Stimulated activated naive CD4-positive, alpha-beta T cell (primary cell): ENCODE results near the gene UBA1.

Source experiments
- DNase-seq, 6 experiments: peaks; one replicate each; lab custom pipeline; 2025; lab: John Stamatoyannopoulos, UW

Gene UBA1

DNA sequence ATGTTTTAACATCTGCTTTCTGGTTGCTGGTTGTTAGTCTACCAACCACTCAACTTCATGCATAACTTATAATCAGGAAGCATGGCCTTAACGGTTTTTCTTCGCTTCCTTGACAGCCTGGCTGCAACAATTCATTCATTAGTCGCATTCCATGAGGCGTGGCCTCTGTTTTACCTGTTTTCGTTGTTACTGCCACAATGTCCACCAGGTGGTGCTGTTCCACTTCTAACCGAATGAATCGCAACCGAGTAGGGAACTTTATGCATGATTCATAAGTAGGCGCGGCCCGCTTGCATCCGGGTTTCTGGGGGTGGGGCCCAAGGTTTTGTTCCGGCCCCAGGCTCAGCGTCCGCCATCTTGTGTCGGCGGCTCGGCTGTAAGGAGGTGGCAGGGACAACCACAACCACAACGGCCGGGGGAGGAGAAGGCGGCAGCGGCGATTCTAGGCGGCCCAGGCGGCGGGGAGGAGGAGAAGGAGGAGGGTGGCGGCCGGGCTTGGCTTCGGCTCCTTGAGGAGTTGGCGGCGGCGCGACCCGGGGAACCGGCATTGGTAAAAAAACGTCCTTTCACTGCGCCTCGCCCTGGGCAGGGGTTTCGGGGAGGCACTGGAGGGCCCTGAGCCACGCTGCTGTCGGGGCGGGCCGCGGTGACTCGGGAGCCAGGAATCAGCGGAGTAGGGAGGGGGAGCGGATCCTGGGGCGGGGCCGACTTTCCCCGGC lies at the start of gene UBA1:
Gene UBA1 (plus strand): TSS at position 355 of the 719 bp plus-strand sequence. CDS start 4,974 bp downstream, outside the sequence.
- DNase-seq, result peak; percentile 86 to 97 (median 89)

DNA sequence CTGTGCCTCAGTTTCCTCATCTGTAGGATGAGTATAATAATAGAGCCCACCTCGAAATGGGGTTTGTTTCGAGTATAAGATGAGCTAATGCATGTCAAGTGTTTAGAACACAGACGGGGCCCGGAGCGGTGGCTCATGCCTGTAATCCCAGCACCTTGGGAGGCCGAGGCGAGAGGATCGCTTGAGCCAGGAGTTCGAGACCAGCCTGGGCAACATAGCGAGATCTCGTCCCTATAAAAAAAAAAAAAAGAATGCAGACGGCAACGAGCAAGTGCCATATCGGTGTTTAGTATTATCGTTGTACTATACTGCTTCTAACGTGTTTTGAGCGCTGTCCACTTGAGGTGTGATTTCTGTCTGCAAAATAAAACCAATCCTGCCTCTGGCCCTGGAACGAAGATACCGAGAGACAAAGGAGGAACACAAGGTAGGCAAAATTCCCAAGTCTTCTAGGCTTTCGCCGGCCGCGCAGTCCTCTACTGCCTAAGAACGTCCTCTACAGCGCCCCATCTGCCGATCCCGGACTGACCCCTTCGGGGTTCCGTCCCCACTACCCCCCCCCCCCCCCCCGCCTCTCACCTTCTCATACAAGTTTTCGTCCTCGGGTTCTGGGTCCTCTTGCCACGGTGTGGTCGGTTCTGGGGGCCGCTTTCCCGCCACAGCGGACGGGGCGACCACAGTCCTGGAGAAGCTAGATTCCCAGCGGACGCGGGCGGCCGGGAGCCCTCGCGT lies 49.6 kb upstream of the UBA1 start:
- peak in 2 of 6 experiments; percentile 31 to 56 for DNase-seq

DNA sequence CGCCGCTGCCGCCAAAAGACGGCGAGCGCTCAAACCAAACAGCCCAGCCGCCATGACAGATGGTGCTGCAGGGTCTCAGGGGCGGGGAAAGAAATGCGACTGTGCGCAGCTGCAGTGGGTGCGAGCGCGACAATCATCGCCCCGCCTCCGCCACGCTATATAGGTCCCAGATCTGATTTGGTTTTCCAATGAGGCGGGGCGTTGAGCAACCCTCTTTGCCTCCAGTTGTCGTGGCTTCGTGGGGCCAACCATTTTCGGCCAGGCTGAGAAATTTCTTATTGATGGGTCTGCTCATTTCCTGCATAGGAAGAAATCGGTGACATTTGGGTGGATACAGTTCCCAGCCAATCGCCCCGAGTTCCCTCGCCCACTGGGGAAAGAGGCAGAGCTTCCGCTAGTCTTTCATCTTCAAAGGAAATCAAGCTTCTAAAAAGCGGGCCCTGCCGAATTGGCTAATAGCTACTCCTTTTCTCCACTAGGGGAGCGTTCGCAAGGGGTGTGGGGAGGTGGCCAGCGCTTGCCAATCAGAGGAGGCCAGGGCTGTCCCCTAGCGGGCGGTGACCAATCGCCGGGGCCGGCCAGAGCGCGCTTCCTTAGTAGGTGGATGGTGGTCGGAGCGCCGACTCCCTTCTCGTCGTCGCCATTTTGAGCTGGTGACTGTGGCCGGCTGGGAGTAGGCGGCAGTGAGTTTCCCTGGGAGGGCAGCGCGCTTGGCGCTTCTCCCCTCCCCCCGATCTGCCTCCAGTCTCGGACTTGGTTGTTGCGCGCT lies 48.8 kb upstream of the UBA1 start, which contains the start of the genes NDUFB11 and RBM10:
Gene NDUFB11 (minus strand): TSS at position 77 of the 769 bp plus-strand sequence. CDS start 23 bp downstream, at position 54.
Gene RBM10 (plus strand): TSS at position 596 of the 769 bp plus-strand sequence. CDS start 2,261 bp downstream, outside the sequence.
- peak; percentile 80 to 94 (median 89) for DNase-seq

DNA sequence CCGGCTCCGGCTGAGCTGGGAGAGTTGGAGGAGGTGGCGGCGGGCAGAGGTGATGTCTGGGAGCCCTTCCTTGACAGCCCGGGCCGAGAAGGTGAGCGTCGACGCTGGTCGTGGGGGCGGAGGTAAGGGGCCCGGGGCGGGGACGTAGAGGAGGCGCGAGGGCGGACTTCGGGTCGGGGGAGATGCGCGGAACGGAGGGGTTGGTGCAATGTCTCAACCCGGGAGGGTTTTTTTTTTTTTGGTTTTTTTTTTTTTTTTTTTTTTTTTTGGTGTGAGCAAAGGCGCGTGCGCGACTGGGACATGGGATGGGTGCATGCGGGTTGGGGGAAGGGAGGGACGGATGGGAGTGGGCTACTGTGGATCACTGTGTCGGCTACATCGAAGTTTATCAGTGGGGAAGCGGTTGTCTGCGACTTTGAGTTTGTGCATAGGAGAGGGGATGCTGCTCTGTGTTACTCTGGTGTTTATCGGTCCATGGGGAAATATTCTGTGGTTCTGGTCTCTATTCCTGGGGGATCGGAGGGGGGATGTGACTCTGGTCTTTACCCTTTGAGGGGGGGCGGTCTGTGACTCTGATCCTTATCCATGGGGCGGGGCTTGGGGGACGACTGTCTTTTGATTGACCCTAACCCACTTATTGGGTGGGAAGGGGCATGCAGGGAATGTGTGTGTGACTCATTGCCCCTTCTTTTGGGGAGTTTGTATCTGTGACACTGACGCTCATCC lies 48.1 kb upstream of the UBA1 start:
- peak in 2 of 6 experiments; percentile 44 to 67 for DNase-seq

DNA sequence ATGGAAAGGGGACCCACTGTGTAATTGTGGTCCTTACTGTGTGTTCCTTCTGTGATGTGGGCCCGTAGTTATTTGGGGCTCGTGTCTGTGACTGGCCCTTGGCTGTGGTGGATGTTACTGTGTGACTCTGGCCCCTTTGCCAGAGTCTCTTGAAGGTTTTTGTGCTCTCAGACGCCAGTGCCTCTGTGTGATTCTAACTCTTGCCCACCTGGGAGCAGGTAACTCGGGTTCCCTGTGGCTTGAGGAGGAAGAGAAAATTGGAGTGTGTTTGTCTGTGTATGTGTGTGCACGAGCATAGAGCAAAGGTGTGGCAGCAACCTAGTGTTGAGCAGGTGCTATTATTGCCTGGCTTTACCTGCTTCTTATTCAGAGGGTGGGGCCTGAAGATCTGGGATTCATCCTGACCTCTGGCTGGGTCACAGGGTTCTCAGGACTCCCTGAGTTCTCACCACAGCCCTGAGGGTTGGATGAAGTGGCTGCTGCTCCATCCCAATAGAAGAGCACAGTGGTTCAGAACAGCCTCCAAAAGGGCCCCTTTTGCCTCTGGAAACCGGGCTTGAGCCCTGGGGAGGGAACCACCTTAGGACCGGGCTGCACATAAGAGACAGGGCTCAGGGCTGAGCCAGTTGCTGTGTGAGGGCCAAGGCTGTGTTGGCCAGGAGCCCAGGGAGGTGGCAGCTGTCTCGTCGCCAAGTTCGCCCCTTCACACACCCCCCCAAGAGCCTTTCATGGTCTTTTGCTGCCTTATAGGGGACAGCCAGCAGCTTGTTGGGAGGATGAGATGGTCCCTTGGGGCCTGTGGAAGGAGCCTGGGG lies 47.3 kb upstream of the UBA1 start:
- no peak for DNase-seq

DNA sequence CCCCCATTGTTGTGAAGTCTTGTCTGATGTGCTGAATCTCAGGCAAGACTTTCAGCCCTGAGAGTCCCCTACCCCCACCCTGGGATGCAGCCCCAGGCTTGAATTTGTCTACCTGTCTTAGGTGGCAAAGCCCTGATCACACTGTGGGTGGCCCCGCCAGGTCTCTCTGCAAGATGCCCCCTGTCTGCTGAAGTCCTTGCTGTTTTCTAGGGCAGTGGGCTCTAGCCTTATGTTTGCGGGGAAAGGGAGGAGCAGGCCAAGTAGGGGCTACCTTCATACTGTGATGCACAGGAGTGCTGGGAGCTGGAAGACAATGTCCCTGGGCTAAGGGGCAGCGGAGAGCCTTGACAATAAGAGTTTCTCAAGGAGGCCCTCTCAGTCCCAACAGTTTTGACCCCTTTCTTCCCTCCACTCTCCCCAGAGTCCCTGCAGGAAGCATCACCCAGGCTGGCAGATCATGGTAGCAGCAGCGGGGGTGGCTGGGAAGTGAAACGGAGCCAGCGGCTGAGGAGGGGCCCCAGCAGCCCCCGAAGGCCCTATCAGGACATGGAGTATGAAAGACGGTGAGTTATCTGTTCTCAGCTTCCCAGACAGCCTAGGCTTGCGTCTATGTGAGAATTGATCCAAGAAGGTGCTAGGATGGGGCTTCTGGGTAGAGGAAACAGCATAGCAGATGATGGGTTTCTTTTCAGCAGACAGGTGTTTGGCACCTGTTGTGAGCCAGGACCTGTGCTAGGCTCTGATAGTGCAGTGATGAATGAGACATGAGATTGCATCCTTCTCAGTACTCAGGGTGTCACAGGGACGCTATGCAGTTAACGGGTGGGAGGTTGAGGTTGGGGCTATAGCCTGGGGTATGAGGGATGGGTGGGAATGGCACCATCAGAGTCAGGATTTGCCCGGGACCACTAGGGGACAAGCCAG lies 46.4 kb upstream of the UBA1 start:
- DNase-seq, result no peak

DNA sequence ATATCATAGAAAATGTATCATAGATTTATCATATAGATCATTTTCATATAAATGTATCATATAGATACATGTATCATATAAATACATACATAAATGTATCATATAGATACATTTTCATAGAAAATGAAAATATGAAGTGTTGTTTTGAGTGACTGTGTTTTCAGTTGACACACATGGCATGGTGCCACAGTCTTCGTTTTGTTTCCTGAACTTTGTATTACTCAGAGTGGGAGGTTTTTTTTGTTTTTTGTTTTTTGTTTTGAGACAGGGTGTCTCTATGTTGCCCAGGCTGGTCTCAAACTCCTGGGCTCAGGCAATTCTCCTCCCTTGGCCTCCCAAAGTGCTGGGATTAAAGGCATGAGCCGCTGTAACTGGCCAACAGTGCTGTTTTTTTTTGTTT lies 44.7 kb upstream of the UBA1 start:
- DNase-seq, result no peak

DNA sequence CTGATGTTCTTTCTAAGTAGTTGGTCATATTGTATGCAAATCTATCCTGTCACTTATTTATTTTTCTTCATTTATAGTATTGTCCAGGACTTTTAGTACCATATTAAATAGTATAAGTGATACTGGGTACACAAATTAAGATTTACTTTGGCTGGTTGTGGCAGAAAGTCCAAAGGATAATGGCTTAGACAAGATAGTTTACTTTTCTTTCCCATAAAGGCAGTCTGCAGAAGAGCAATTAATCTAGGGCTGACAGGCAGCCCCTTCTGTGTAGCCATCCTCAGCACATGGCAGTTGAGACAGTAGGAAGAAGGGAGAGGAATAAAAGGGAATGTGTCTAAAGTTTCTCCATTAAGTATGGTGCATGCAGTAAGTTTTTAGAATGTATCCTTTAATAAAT lies 42.2 kb upstream of the UBA1 start:
- DNase-seq, result no peak

DNA sequence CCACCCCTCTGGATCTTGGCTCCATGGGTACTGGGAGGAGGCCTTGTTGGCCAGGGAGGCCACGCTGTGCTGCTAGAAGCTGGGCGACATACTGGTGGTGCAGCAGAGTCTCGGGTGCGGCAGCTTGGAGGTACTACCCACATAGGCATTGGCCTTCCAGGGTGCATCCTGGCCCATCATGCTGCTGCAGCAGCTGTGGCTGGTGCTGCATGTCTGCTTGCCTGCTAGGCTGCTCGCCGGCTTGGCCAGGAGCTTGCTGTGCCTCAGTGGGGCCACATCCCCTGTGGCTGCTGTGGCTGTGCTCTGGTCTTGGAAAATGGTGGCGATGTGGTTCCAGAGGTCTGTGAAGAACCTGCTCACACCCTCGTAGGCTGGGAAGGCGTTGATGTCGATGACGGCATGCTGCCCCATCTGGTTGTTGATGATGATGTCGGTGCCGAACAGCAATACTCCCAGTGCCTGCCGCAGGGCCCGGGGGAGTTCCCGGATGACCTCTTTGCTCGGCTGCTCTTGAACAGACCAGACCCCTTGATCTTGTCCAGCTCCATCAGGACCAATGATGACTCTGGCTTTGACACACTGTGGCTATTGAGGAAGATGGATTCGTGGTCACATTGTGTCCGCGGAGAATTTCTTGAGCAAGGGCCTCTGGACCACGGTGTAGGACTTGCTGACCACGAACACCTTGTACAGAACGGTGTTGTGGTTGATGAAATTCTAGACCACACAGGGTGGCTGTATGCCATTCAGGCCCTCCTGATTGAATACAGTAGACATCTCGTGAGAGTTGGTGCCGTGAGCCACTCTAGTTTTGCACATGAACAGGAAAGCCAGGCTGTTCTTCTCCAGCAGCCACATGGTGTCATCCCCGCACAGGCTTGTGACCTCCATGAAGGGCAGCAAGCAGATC lies 36.8 kb upstream of the UBA1 start:
- DNase-seq, result no peak

DNA sequence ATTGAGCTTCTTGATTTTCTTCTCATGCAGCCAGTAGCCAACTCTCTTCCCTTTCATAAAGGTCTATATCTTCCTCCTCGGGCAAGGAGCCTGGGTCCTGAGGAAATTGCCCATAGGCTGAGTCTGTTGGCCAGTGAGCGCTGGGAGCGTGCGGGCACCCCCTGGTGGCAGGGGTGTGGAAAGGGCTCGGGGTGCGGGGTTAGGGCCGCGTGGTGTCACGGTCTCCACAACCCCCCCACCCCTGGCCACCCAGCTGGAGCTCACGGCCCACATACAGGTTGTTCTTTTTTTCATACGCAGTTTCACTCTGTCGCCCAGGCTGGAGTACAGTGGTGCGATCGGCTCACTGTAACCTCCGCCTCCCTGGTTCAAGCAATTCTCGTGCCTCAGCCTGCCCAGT lies 35.5 kb upstream of the UBA1 start:
- no peak for DNase-seq

DNA sequence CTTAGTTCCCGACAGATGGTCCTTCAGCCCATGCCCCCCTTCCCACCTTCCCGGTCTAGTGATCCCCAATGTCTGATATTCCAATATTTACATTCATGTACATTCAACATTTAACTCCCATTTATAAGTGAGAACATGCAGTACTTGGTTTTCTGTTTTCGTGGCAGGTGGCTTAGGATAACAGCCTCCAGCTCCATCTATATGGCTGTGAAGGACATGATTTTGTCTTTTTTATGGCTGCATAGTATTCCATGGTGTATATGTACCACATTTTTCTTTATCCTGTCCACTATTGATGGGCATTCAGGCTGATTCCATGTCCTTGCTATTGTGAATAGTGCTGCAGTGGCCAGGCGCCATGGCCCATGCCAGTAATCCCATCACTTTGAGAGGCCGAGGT lies 34.8 kb upstream of the UBA1 start:
- no peak for DNase-seq

DNA sequence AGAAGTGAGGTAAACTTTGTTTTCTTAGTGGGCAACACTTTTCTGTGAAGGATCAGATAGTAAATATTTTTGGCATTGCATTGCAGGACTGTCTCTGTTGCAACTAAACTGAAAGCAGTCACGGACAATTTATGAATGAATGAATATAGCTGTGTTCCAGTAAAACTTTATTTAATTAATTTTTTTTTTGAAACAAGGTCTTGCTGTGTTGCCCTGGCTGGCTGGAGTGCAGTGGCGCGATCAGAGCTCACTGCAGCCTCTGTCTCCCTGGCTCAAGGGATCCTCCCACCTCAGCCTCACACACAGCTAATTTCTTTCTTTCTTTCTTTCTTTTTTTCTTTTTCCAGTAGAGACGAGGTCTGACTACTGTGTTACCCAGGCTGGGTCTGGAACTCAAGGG lies 32.8 kb upstream of the UBA1 start:
- no peak for DNase-seq

DNA sequence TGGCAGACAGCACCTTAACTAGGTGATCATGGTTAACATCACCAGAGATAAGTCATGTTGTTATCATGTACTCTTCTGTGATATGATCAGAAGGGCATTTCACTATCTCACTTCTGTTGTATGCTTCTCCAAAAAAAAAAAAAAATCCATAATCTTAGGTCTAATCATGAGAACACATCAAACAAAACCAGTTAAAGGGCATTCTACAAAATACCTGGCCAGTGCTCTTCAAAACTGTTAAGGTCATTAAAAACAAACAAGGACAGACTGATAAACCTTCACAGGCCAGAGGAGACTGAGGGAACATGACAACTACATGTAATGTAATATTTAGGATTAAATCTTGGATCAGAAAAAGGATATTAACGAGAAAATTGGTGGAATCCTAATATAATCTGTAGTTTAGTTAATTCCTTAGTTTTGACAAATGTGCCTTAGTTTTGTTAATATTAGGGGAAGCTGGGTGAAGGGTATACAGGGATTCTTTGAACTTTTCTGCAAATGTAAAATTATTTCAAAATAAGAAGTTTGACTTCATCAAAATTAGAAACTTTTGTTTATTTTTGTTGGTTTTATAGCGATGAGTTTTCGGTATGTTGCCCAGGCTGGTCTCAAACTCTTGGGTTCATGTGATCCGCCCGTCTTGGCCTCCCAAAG lies 30.6 kb upstream of the UBA1 start:
- DNase-seq, result no peak

DNA sequence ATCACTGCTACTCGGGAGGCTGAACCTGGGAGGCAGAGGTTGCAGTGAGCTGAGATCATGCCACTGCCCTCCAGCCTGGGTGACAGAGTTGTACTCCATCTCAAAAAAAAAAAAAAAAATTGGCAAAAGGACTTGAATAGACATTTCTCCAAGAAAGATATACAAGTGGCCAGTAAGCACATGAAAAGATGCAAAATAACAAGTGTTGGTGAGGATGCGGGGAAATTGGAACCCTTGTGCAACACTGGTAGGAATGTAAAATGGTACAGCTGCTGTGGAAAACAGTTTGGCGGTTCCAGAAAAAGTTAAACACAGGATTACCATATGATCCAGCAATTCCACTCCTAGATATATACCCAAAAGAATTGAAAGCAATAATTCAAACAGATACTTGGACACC lies 29.2 kb upstream of the UBA1 start:
- no peak for DNase-seq

DNA sequence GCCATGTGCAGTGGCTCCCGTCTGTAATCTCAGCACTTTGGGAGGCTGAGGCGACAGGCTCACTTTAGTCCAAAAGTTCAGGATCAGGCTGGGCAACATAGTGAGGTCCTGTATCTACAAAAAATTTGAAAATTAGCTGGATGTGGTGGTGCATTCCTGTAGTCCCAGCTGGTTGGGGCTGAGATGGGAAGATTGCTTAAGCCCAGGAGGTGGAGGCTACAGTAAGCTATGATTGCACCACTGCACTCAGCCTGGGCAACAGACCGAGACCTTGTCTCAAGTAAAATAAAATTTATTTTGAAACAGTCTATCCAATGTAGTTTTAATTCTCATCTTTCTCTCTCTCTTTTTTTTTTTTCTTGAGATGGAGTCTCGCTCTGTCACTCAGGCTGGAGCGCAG lies 27.5 kb upstream of the UBA1 start:
- no peak for DNase-seq

DNA sequence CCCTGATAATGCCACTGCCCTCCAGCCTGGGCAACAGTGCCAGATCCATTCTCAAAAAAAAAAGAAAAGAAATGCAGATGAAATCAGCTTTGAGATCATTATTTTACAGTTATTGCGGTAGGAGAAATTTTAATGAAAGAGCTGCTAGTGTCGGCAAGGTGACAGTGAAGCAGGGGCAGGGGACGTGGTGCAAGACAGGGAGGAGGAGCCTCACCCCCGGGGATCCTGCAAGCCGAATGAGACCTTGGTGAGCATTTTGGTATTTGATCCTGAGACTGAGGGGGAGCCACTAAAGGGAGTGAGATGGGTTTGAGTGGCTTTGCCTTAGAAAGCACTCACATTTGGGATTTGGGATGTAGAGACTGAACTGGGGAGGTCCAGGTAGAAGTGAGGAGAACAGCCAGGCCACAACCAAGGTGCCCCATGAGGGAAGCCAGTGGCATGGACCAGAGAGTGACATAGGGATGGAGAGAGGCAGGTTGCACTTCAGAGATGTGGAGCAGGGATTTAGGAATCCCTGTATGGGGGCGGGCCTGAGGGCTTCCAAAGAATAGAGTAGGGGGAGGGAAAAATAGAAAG lies 25.0 kb upstream of the UBA1 start:
- DNase-seq, result no peak

DNA sequence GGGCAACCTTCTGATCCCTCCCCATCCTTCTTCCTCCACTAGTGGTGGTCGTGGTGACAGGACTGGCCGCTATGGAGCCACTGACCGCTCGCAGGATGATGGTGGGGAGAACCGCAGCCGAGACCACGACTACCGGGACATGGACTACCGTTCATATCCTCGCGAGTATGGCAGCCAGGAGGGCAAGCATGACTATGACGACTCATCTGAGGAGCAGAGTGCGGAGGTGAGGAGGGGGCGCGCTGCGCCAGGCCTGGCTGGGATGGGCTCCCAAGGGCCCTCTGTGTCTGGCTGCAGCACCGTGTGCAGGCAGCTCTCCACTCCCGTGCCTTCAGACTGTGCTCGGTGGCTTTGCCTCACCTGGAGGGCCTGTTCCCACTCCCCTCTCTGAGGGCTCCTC lies 24.4 kb upstream of the UBA1 start:
- no peak for DNase-seq
